ENCODE results near the gene RNASET2.
"Not testable (repeated sequence)": the region's sequence is repeated elsewhere in the genome, so short reads cannot be mapped to it uniquely, and the experiment has no call there.

Gene RNASET2

GRCh38 chr6:166969390-166970002, 13.1 kb upstream of the RNASET2 start:
- DNase-seq, result no peak

GRCh38 chr6:166966268-166966667, 9.9 kb upstream of the RNASET2 start:
- no peak for DNase-seq

- DNase-seq, result no peak
Observed at GRCh38 chr6:166960609-166960978, 4.2 kb upstream of the RNASET2 start.

GRCh38 chr6:166959911-166960608, 3.7 kb upstream of the RNASET2 start:
- DNase-seq, result no peak

- DNase-seq, result peak in 3 of 14 donors; percentile 21 to 43 (median 28)
Observed at GRCh38 chr6:166958926-166959861, 2.8 kb upstream of the RNASET2 start.

GRCh38 chr6:166957805-166958076, 1.4 kb upstream of the RNASET2 start:
- no peak for DNase-seq

- peak in 5 of 14 donors; percentile 50 to 65 (median 57) for DNase-seq
Observed at GRCh38 chr6:166957087-166957804, 896 bp upstream of the RNASET2 start.

GRCh38 chr6:166955865-166956443, 396 bp downstream of the RNASET2 start:
- no peak for DNase-seq

- peak in 1 of 14 donors; percentile 25 for DNase-seq
Observed at GRCh38 chr6:166955121-166955864, 1.1 kb downstream of the RNASET2 start.

GRCh38 chr6:166954118-166954713, 2.1 kb downstream of the RNASET2 start:
- no peak for DNase-seq

GRCh38 chr6:166952567-166953486, 3.5 kb downstream of the RNASET2 start:
- no peak for DNase-seq

- peak in 1 of 14 donors; percentile 23 for DNase-seq
Observed at GRCh38 chr6:166952121-166952520, 4.2 kb downstream of the RNASET2 start.

GRCh38 chr6:166951670-166952060, 4.7 kb downstream of the RNASET2 start:
- DNase-seq, result no peak

GRCh38 chr6:166950892-166951669, 5.3 kb downstream of the RNASET2 start:
- DNase-seq, result peak in 6 of 14 donors; percentile 14 to 48 (median 40)

GRCh38 chr6:166950443-166950821, 5.9 kb downstream of the RNASET2 start:
- no peak for DNase-seq

- DNase-seq, result no peak
Observed at GRCh38 chr6:166949528-166950442, 6.6 kb downstream of the RNASET2 start.

GRCh38 chr6:166948724-166949123, 7.6 kb downstream of the RNASET2 start:
- not testable (repeated sequence) for DNase-seq

- no peak for DNase-seq
Observed at GRCh38 chr6:166947251-166947650, 9.1 kb downstream of the RNASET2 start.

All from C1 segment of cervical spinal cord (tissue), 14 donors.